K562 (cell line): ENCODE measurements around the gene MAGOHB. TPM values are rescaled to one million over a fixed set of nuclear protein-coding genes. Genes with fewer than 3 reads are reported as not detected.

Experiments used
- ATAC-seq: fragments of 200-7000 bp; cut with Tn5 transposase; 3 replicates; pipeline ENCODE4 v1.9.1; 2020; ENCODE audit warnings: moderate library complexity
- BruUV-seq: library from RNA; stranded (reverse); fragments of 400-500 nt; replicated peaks from 2 replicates; lab custom pipeline; 2021; lab: Mats Ljungman, UMichigan
- CTCF ChIA-PET: fragments of 300-600 bp; formaldehyde crosslinking; extraction: SDS; loops from one replicate; lab custom pipeline; 2021; ENCODE audit warnings: low intra/inter-chr PET ratio; lab: Yijun Ruan, JAX
- POLR2A ChIA-PET: fragments of 300-600, 350-650 bp; sonication (Branson Sonifier 250); formaldehyde crosslinking; extraction: SDS; loops from one replicate; lab custom pipeline; 2021; ENCODE audit warnings: antibody characterized with exemption, inconsistent platforms; lab: Yijun Ruan, JAX
- DNase-seq, 4 experiments: peaks; one replicate each; pipeline versions ENCODE4 v3.0.0 to v3.0.0-alpha.2; 2011 to 2018; ENCODE audit warnings: low spot score in 3 of 4, mixed read lengths in 3 of 4; ENCODE audit errors: extremely low read depth in 1 of 4
- FAIRE-seq: peaks from 2 replicates; lab custom pipeline; 2011; peaks lifted over from hg19 to GRCh38; lab: Jason Lieb, UNC
- H2AFZ ChIP-seq: 2 replicates; pipeline ENCODE4 v1.6.0; 2011; ENCODE audit warnings: low read depth, low read length, control low read depth, inconsistent platforms
- H3K27ac ChIP-seq: fragments of 200-600 bp; 3 replicates; pipeline ENCODE4 v1.8.0; 2011; ENCODE audit warnings: low read depth, mild to moderate bottlenecking, control low read depth, inconsistent platforms, low read length, moderate library complexity, mixed read lengths; ENCODE audit errors: extremely low read depth
- H3K27me3 ChIP-seq, 2 experiments: fragments of 300-600 bp in 1 of 2; 2 replicates in 1 of 2; 3 replicates in 1 of 2; pipeline versions ENCODE4 v1.6.0 to v1.8.0; 2011; ENCODE audit warnings: inconsistent platforms in 2 of 2, low read length in 2 of 2, mild to moderate bottlenecking in 1 of 2, mixed read lengths in 1 of 2, moderate library complexity in 1 of 2; ENCODE audit not compliant: control insufficient read depth in 2 of 2, insufficient read depth in 2 of 2
- H3K36me3 ChIP-seq: fragments of 300-600 bp; 3 replicates; pipeline ENCODE4 v1.8.0; 2011; ENCODE audit warnings: mild to moderate bottlenecking, low read length, inconsistent platforms; ENCODE audit not compliant: control insufficient read depth, insufficient read depth
- H3K4me1 ChIP-seq, 2 experiments: fragments of 200-600 bp in 1 of 2; replicated peaks in 1 of 2; 2 replicates in 1 of 2; 3 replicates in 1 of 2; pipeline versions ENCODE4 v1.5.1 to v1.8.0; 2011; ENCODE audit warnings: inconsistent platforms in 2 of 2, low read length in 2 of 2, mild to moderate bottlenecking in 1 of 2, mixed read lengths in 1 of 2, moderate library complexity in 1 of 2; ENCODE audit not compliant: control insufficient read depth in 2 of 2, insufficient read depth in 2 of 2
- H3K4me2 ChIP-seq: 2 replicates; pipeline ENCODE4 v1.6.1; 2011; ENCODE audit warnings: low read length, control low read depth, inconsistent platforms, mixed read lengths; ENCODE audit not compliant: insufficient read depth
- H3K4me3 ChIP-seq: fragments of 200-600 bp; sonication (generic), shearing (Covaris generic); 2 replicates; pipeline ENCODE4 v1.5.1; 2016; ENCODE audit warnings: control low read depth, inconsistent platforms
- H3K79me2 ChIP-seq: fragments of 200-600 bp; 3 replicates; pipeline ENCODE4 v1.8.0; 2011; ENCODE audit warnings: low read length, inconsistent platforms; ENCODE audit not compliant: control insufficient read depth, insufficient read depth
- H3K9ac ChIP-seq, 2 experiments: 2 replicates each; pipeline versions ENCODE4 v1.6.0 to v1.6.1; 2011; ENCODE audit warnings: low read depth in 2 of 2, low read length in 2 of 2, control low read depth in 1 of 2, inconsistent platforms in 1 of 2, mild to moderate bottlenecking in 1 of 2, mixed read lengths in 1 of 2; ENCODE audit not compliant: insufficient read depth in 1 of 2
- H3K9me1 ChIP-seq: one replicate; pipeline ENCODE4 v1.6.0; 2011; ENCODE audit warnings: inconsistent platforms, mild to moderate bottlenecking, low read length, moderate library complexity; ENCODE audit not compliant: control insufficient read depth, insufficient read depth
- H3K9me3 ChIP-seq: replicated peaks from 2 replicates; pipeline ENCODE4 v1.5.1; 2011; ENCODE audit warnings: low read depth, low read length, inconsistent platforms; ENCODE audit not compliant: control insufficient read depth, insufficient read depth
- H4K20me1 ChIP-seq: replicated peaks from 2 replicates; pipeline ENCODE4 v1.6.1; 2011; ENCODE audit warnings: low read length, inconsistent platforms, mixed read lengths; ENCODE audit not compliant: control insufficient read depth, insufficient read depth
- RAD51 ChIP-seq: fragments of 450-650 bp; IDR thresholded peaks from 2 replicates; pipeline ENCODE4 v1.7.1; 2016; ENCODE audit warnings: low read depth, mild to moderate bottlenecking, borderline replicate concordance
- YY1 ChIP-seq, 3 experiments: IDR thresholded peaks; 2 replicates each; pipeline ENCODE4 v1.6.1; 2011; ENCODE audit warnings: low read length in 2 of 3, mild to moderate bottlenecking in 2 of 3, moderate library complexity in 2 of 3, borderline replicate concordance in 1 of 3, control low read depth in 1 of 3, low read depth in 1 of 3; ENCODE audit not compliant: insufficient read depth in 3 of 3, insufficient replicate concordance in 2 of 3, control insufficient read depth in 1 of 3, insufficient read length in 1 of 3; ENCODE audit errors: extremely low read depth in 1 of 3
- WGBS: fragments of 100-300 bp; shearing (Covaris generic); methylation state at CpG from one replicate; pipeline ENCODE4 v1.1.6; 2016; ENCODE audit warnings: low coverage, mixed read lengths; ENCODE audit not compliant: insufficient coverage; ENCODE audit errors: missing lambda C conversion rate; 5-methylcytosine and 5-hydroxymethylcytosine counted together
- in situ Hi-C: fragments of 300-500 bp; cut with MboI; formaldehyde crosslinking; loops from 4 replicates; pipeline ENCODE4 v1.15.0; 2018; ENCODE audit warnings: inconsistent platforms, mixed read lengths
- intact Hi-C: fragments of 100-400 bp; cut with micrococcal nuclease; formaldehyde crosslinking; loops from 2 replicates; pipeline ENCODE4 v1.14.2; 2022
- polyA plus RNA-seq, 8 experiments: library from polyadenylated mRNA; depleted of rRNA in 4 of 8; stranded (reverse) in 5 of 8; unstranded in 3 of 8; fragments of >200 nt; fragmentation: Nextera tagmentation in 2 of 8; fragmentation: Illumina TruSeq in 1 of 8; extraction: Ambion mirVana in 2 of 8; extraction: Trizol in 1 of 8; gene quantifications; 2 replicates each; pipeline versions ENCODE4 v1.2.1 to v1.2.3, GENCODE V29; 2011 to 2014; ENCODE audit warnings: inconsistent platforms in 1 of 8, missing spikeins in 1 of 8
- total RNA-seq, 7 experiments: library from RNA; depleted of rRNA in 6 of 7; stranded (reverse); fragments of >200 nt in 6 of 7; fragmentation: Illumina TruSeq in 2 of 7; extraction: Trizol in 2 of 7; gene quantifications; 2 replicates each; pipeline versions ENCODE4 v1.2.1 to v1.2.3, GENCODE V29; 2011 to 2021; ENCODE audit warnings: low replicate concordance in 1 of 7
- TF ChIP-seq, protein P1 (sequence below), 2 experiments: fragments of 450-650 bp; IDR thresholded peaks; 2 replicates each; pipeline ENCODE4 v1.6.1; 2016
- TF ChIP-seq, protein P2 (sequence below): fragments of 200-800 bp; sonication (Bioruptor generic); IDR thresholded peaks from 2 replicates; pipeline ENCODE4 v1.6.1; 2017; ENCODE audit warnings: missing genetic modification characterization, missing compliant biosample characterization
- TF ChIP-seq, protein P3 (sequence below), 3 experiments: IDR thresholded peaks in 2 of 3; conservative IDR thresholded peaks in 1 of 3; 2 replicates each; pipeline ENCODE4 v1.5.1; 2011 to 2012; ENCODE audit warnings: low read length in 3 of 3, mild to moderate bottlenecking in 3 of 3, control low read depth in 2 of 3, improper control_type of control experiment in 1 of 3, inconsistent platforms in 1 of 3, low read depth in 1 of 3, mixed read lengths in 1 of 3, moderate library complexity in 1 of 3; ENCODE audit not compliant: insufficient read depth in 2 of 3

MAGOHB gene
- total and polyA plus RNA-seq, 9 of the 15 experiments (the other 6 are each of a cell fraction or from before 2014, with no cell fraction given): 34.5 to 177 (median 85.4) TPM

DNA sequence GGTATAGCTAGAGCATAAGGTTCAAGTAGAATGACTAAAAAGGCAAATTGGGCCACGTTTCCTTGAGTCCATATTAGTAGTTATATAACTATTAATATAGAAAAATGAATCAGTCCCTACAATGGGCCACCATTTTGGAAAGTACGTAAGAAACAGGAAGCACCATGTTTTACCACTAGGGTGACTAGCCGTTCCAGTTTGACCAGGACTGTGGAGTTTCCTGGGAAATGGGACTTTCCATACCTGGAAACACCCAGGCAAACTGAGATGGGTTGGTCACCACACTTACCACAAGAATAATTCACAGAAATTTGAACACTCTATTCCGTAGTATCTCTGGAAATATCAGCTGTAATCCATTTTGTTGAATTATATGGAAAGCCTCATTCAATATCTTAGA is 2.1 kb upstream of the MAGOHB start:
- H3K36me3 ChIP-seq: peaks cover 16% of the 10 kb centered on the region; the same call in 1 of the 3 replicates
- ATAC-seq: no peak
- ChIA-PET POLR2A (no interaction called here), CTCF (no interaction called here)
- in situ Hi-C loops (no loop called here), intact Hi-C loops (no loop called here)
- no peaks in the 10 kb centered on the region for H3K9me3 ChIP-seq
- peak in 1 of 4 experiments; percentile 8 for DNase-seq
- peaks cover 0 to 15% of the 10 kb centered on the region in 2 experiments; a peak in 3 of 5 replicates for H3K4me1 ChIP-seq
- peak overlapping the region; percentile 64 for H2AFZ ChIP-seq
- H4K20me1 ChIP-seq: no peaks in the 10 kb centered on the region
- no peaks in the 10 kb centered on the region for H3K27me3 ChIP-seq
- H3K4me3 ChIP-seq: no peak overlapping the region
- H3K4me2 ChIP-seq: no peak overlapping the region
- H3K27ac ChIP-seq: no peak overlapping the region
- no peak overlapping the region for H3K9ac ChIP-seq
- no peaks in the 10 kb centered on the region for H3K9me1 ChIP-seq
- 72% methylated on average over 4 of the region's 4 CpGs for WGBS
- no TSS peak for BruUV-seq
- no peak for FAIRE-seq
- H3K79me2 ChIP-seq: peaks cover 27% of the 10 kb centered on the region
- peak in 1 of 3 experiments; percentile 49 for TF ChIP-seq YY1 (IDR thresholded peaks at IDR 0.05; ENCODE audit: borderline replicate concordance in 1 of 3, control insufficient read depth in 1 of 3, extremely low read depth in 1 of 3, insufficient read depth in 3 of 3, insufficient read length in 1 of 3, insufficient replicate concordance in 2 of 3, low read depth in 1 of 3, low read length in 2 of 3)
- no peak for TF ChIP-seq RAD51
- TF ChIP-seq, protein P1, sequence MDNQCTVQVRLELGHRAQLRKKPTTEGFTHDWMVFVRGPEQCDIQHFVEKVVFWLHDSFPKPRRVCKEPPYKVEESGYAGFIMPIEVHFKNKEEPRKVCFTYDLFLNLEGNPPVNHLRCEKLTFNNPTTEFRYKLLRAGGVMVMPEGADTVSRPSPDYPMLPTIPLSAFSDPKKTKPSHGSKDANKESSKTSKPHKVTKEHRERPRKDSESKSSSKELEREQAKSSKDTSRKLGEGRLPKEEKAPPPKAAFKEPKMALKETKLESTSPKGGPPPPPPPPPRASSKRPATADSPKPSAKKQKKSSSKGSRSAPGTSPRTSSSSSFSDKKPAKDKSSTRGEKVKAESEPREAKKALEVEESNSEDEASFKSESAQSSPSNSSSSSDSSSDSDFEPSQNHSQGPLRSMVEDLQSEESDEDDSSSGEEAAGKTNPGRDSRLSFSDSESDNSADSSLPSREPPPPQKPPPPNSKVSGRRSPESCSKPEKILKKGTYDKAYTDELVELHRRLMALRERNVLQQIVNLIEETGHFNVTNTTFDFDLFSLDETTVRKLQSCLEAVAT (IDR thresholded peaks at IDR 0.05): no peak
- TF ChIP-seq, protein P2, sequence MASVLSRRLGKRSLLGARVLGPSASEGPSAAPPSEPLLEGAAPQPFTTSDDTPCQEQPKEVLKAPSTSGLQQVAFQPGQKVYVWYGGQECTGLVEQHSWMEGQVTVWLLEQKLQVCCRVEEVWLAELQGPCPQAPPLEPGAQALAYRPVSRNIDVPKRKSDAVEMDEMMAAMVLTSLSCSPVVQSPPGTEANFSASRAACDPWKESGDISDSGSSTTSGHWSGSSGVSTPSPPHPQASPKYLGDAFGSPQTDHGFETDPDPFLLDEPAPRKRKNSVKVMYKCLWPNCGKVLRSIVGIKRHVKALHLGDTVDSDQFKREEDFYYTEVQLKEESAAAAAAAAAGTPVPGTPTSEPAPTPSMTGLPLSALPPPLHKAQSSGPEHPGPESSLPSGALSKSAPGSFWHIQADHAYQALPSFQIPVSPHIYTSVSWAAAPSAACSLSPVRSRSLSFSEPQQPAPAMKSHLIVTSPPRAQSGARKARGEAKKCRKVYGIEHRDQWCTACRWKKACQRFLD (CRISPR knock-in tag): no peak
- TF ChIP-seq, protein P3, sequence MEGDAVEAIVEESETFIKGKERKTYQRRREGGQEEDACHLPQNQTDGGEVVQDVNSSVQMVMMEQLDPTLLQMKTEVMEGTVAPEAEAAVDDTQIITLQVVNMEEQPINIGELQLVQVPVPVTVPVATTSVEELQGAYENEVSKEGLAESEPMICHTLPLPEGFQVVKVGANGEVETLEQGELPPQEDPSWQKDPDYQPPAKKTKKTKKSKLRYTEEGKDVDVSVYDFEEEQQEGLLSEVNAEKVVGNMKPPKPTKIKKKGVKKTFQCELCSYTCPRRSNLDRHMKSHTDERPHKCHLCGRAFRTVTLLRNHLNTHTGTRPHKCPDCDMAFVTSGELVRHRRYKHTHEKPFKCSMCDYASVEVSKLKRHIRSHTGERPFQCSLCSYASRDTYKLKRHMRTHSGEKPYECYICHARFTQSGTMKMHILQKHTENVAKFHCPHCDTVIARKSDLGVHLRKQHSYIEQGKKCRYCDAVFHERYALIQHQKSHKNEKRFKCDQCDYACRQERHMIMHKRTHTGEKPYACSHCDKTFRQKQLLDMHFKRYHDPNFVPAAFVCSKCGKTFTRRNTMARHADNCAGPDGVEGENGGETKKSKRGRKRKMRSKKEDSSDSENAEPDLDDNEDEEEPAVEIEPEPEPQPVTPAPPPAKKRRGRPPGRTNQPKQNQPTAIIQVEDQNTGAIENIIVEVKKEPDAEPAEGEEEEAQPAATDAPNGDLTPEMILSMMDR (IDR thresholded peaks at IDR 0.05 in 2 of 3, conservative IDR thresholded peaks at IDR 0.05 in 1 of 3; ENCODE audit: insufficient read depth in 2 of 3, low read depth in 1 of 3, low read length in 3 of 3): 0 out of 6 replicates have a peak, but pooled peaks of 1 of the 3 experiments have one; percentile 12
